ENCODE data around the gene CDYL2.

Gene CDYL2

DNA sequence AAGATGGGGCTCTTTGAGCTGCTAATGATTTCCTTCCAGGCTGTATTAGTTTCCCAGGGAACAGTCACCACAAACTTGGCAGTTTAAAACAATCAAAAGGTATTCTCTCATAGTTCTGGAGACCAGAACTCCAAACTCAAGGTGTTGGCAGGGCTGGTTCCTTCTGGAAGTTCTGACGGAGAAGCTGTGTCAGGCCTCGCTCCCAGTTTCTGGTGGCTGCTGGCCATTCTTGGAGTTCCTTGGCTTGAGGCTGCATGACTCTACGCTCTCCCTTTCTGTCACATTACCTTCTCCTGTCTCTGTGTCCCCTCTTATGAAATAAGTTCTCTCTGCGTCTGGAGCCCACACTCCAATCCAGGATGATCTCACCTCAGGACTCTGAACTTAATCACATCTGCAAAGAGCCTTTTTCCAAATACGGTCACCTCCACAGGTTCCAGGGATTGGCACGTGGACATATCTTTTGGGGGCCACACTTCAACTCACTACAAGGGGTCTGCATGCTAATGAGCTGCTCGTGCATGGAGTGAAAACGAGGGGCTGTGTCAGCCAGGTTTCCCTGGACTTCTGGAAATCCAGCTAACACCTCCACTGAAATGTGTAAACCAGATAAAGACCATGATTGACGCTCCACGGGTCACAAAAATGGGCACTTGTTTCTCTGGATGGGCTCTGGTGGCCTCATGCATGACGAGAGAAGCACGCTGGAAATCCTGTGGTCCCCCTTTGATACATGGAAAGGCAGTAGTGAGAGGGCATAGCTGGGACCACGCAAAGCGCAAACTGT lies 185.3 kb downstream of the CDYL2 start:
- TF ChIP-seq ZFX (IDR thresholded peaks at IDR 0.05; ENCODE audit: borderline replicate concordance), result no peak
- TF ChIP-seq, protein P1, sequence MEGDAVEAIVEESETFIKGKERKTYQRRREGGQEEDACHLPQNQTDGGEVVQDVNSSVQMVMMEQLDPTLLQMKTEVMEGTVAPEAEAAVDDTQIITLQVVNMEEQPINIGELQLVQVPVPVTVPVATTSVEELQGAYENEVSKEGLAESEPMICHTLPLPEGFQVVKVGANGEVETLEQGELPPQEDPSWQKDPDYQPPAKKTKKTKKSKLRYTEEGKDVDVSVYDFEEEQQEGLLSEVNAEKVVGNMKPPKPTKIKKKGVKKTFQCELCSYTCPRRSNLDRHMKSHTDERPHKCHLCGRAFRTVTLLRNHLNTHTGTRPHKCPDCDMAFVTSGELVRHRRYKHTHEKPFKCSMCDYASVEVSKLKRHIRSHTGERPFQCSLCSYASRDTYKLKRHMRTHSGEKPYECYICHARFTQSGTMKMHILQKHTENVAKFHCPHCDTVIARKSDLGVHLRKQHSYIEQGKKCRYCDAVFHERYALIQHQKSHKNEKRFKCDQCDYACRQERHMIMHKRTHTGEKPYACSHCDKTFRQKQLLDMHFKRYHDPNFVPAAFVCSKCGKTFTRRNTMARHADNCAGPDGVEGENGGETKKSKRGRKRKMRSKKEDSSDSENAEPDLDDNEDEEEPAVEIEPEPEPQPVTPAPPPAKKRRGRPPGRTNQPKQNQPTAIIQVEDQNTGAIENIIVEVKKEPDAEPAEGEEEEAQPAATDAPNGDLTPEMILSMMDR (IDR thresholded peaks at IDR 0.05), result no peak
- H3K27ac ChIP-seq, result no peak overlapping the region

DNA sequence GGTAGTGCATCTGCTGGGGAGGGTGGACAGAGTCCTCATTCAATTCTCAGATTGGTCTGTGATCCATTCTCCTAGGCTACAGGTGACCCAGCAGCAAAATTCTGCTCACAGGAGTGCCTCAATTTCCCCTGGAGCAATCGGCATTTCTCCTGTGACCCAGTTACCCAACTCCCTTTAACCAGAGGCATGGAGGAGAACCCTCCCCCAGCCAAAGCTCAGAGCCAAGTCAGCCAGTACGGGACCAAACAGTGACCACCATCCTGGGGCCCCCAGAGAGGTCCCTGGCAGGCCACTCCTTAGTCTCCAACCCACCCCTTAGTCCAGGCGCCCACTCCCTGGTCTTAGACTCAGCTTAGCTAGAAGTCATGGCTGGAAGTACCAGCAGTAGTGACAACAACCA lies 188.0 kb downstream of the CDYL2 start:
- peak overlapping the region; percentile 85 for H3K27ac ChIP-seq
- TF ChIP-seq, protein P1 (IDR thresholded peaks at IDR 0.05), result no peak
- no peak for TF ChIP-seq ZFX (IDR thresholded peaks at IDR 0.05; ENCODE audit: borderline replicate concordance)

DNA sequence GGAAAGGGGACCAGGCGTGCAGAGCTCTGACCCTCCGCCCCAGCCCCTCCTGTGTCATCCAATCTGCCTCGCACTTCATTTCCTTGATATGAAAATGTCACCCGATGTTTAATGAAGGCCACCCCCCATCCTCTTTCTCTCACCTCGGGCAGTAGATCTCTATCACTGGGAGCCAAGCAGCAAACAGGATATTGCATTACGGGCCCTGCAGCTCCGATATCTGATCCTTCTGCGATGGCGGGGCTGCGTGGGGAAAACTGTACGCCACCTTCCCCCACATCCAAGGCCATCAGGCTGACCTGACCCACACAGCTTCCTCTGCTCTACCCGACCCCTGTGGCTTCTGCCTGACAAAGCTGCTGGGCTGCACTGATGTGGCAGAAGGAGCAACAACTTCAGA lies 188.7 kb downstream of the CDYL2 start:
- peak overlapping the region; percentile 85 for H3K27ac ChIP-seq
- TF ChIP-seq, protein P1 (IDR thresholded peaks at IDR 0.05), result no peak
- TF ChIP-seq ZFX (IDR thresholded peaks at IDR 0.05; ENCODE audit: borderline replicate concordance), result no peak

DNA sequence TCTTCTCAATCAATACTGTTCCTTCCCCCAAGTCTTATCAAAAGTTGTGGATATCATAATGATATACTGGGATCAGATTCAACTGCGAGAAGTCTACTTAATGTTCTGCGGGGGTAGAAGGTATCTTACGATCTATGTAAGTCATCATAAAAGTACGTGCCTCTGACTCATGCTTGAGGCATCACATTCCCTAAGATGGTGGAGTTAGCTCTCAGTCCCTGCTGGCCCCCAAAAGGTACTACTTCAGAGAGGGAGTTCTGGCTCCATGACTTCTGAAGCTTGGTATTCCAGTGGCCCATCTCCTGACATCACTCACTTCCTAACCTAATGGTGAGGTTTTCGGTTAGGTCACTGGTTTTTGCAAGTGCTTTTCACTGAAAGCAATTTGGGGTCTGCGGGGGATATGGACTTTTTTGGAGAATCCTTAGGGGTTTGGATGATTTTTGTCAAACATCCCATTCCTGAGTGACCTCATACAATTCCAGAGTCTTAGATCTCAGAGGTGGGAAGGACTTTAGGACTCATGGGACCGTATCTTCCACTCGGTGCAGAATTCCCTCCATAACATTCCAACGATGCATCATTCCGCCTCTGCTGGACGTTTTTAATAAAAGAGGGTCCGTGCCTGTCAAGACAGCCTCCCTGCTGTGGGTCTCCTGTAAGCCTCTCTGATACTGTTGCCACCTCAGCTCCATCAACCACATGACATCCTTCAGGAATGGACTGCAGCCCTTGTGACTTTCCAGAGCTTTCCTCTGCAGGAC lies 189.3 kb downstream of the CDYL2 start:
- no peak for TF ChIP-seq ZFX (IDR thresholded peaks at IDR 0.05; ENCODE audit: borderline replicate concordance)
- TF ChIP-seq, protein P1 (IDR thresholded peaks at IDR 0.05), result no peak
- H3K27ac ChIP-seq, result peak overlapping the region; percentile 85

DNA sequence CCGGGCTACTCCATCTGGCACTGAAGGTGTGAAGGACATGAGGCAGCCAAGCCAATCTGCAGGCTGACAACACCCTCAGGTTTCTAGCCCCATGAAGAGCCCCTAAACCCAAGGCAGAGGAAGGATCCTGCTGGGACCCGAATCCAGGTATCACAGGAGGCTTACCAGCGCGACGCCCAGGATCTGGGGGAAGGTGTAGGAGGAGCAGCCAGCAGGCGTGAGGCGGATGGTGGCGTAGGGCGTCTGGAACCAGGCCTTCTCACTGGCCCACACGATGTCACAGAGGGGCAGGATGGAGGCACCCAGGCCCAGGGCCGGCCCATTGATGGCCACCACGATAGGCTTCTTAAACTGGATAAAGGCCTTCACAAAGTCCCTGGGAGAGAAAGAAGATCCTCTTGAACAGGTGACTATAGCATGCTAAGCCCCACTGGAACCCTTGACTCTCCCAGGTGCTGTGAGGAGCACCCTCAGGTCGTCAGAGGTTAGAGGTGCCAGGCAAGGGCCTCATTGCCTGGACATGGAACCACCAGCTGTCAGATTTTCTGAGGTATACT lies 191.9 kb downstream of the CDYL2 start:
- H3K27ac ChIP-seq, result peak overlapping the region; percentile 85
- TF ChIP-seq, protein P1 (IDR thresholded peaks at IDR 0.05), result no peak
- TF ChIP-seq ZFX (IDR thresholded peaks at IDR 0.05; ENCODE audit: borderline replicate concordance), result no peak

DNA sequence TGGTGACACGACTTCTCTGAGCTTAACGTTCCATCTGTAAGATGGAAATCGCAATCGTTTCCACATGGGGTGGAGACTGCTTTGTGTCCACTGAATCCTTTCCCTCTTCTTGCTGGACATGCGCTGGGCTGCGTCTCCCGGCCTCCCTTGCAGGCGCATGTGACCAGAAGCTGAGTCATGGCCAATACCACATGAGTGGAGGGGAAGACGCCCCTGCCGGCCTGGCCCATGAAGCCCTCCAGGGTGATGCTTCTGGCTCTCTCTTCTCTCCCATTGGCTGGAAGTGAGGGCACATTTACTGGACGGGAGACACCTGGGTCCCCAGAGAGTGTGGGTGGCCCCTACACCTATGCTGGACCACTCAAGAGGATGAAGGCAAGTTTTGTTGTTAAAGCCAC lies 192.5 kb downstream of the CDYL2 start:
- H3K27ac ChIP-seq, result no peak overlapping the region
- TF ChIP-seq, protein P1 (IDR thresholded peaks at IDR 0.05), result no peak
- TF ChIP-seq ZFX (IDR thresholded peaks at IDR 0.05; ENCODE audit: borderline replicate concordance), result no peak

All from 22Rv1 (cell line).